HepG2 (cell line): ENCODE data around the gene FGD5.

Experiments used
- ZSCAN30 ChIP-seq: sonication (generic); formaldehyde crosslinking; IDR thresholded peaks from 2 replicates; pipeline ENCODE4 v1.5.0; 2020; ENCODE audit warnings: mild to moderate bottlenecking, missing genetic modification reagents
- TF ChIP-seq, protein P1 (sequence below): sonication (generic); formaldehyde crosslinking; IDR thresholded peaks from 2 replicates; pipeline ENCODE4 v1.4.0; 2020; ENCODE audit warnings: mild to moderate bottlenecking, missing genetic modification reagents
- TF ChIP-seq, protein P2 (sequence below): sonication (generic); formaldehyde crosslinking; IDR thresholded peaks from 2 replicates; pipeline ENCODE4 v1.9.0; 2021; ENCODE audit warnings: mild to moderate bottlenecking, missing genetic modification reagents

DNA sequence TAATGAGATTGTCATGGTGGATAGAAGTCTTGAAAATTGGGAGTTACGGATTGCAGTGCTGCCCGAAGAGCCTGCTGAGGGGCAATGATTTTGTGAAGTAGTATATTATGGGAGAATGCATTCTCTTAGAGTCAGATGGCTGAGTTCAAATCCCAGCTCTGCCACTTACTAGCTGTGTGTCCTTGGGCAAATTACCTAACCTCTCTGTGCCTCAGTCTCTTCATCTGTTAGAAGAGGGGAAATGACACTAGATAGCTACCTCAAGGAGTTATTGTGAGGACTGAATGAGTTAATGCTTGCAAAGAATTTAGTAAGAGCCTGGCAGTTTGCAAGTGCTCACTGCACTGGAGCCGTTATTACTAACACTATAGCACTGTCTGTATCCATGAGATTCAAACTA is 15.4 kb downstream of the FGD5 start:
- no peak for TF ChIP-seq ZSCAN30 (CRISPR knock-in tag)
- TF ChIP-seq, protein P1, sequence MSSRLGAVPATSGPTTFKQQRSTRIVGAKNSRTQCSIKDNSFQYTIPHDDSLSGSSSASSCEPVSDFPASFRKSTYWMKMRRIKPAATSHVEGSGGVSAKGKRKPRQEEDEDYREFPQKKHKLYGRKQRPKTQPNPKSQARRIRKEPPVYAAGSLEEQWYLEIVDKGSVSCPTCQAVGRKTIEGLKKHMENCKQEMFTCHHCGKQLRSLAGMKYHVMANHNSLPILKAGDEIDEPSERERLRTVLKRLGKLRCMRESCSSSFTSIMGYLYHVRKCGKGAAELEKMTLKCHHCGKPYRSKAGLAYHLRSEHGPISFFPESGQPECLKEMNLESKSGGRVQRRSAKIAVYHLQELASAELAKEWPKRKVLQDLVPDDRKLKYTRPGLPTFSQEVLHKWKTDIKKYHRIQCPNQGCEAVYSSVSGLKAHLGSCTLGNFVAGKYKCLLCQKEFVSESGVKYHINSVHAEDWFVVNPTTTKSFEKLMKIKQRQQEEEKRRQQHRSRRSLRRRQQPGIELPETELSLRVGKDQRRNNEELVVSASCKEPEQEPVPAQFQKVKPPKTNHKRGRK (CRISPR knock-in tag) = no peak
- TF ChIP-seq, protein P2, sequence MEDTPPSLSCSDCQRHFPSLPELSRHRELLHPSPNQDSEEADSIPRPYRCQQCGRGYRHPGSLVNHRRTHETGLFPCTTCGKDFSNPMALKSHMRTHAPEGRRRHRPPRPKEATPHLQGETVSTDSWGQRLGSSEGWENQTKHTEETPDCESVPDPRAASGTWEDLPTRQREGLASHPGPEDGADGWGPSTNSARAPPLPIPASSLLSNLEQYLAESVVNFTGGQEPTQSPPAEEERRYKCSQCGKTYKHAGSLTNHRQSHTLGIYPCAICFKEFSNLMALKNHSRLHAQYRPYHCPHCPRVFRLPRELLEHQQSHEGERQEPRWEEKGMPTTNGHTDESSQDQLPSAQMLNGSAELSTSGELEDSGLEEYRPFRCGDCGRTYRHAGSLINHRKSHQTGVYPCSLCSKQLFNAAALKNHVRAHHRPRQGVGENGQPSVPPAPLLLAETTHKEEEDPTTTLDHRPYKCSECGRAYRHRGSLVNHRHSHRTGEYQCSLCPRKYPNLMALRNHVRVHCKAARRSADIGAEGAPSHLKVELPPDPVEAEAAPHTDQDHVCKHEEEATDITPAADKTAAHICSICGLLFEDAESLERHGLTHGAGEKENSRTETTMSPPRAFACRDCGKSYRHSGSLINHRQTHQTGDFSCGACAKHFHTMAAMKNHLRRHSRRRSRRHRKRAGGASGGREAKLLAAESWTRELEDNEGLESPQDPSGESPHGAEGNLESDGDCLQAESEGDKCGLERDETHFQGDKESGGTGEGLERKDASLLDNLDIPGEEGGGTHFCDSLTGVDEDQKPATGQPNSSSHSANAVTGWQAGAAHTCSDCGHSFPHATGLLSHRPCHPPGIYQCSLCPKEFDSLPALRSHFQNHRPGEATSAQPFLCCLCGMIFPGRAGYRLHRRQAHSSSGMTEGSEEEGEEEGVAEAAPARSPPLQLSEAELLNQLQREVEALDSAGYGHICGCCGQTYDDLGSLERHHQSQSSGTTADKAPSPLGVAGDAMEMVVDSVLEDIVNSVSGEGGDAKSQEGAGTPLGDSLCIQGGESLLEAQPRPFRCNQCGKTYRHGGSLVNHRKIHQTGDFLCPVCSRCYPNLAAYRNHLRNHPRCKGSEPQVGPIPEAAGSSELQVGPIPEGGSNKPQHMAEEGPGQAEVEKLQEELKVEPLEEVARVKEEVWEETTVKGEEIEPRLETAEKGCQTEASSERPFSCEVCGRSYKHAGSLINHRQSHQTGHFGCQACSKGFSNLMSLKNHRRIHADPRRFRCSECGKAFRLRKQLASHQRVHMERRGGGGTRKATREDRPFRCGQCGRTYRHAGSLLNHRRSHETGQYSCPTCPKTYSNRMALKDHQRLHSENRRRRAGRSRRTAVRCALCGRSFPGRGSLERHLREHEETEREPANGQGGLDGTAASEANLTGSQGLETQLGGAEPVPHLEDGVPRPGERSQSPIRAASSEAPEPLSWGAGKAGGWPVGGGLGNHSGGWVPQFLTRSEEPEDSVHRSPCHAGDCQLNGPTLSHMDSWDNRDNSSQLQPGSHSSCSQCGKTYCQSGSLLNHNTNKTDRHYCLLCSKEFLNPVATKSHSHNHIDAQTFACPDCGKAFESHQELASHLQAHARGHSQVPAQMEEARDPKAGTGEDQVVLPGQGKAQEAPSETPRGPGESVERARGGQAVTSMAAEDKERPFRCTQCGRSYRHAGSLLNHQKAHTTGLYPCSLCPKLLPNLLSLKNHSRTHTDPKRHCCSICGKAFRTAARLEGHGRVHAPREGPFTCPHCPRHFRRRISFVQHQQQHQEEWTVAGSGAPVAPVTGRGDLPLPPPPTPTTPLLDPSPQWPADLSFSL (CRISPR knock-in tag) = no peak
